Endodermal cell (in vitro differentiated cells): ENCODE results near the gene CAMKMT. TPM values are rescaled to one million over a fixed set of nuclear protein-coding genes. Genes with fewer than 3 reads are reported as not detected.

Experiments used
- DNase-seq: peaks from one replicate; pipeline ENCODE4 v3.0.0-alpha.2; 2017
- H3K27ac ChIP-seq: 2 replicates; pipeline ENCODE4 v1.5.1; 2013; ENCODE audit warnings: mild to moderate bottlenecking, low read depth, low read length, moderate library complexity
- H3K27me3 ChIP-seq: 2 replicates; pipeline ENCODE4 v1.6.1; 2013; ENCODE audit warnings: mild to moderate bottlenecking, low read length, moderate library complexity; ENCODE audit not compliant: insufficient read depth, control insufficient read depth, poor library complexity, severe bottlenecking
- H3K36me3 ChIP-seq: 2 replicates; pipeline ENCODE4 v1.7.0; 2013; ENCODE audit warnings: mild to moderate bottlenecking, low read length, moderate library complexity; ENCODE audit not compliant: control insufficient read depth, insufficient read depth
- H3K4me1 ChIP-seq: one replicate; pipeline ENCODE4 v1.7.0; 2013; ENCODE audit warnings: low read length; ENCODE audit not compliant: control insufficient read depth, insufficient read depth
- H3K4me3 ChIP-seq: 2 replicates; pipeline ENCODE4 v1.5.1; 2013; ENCODE audit warnings: mild to moderate bottlenecking, low read length, moderate library complexity
- H3K9ac ChIP-seq: 2 replicates; pipeline ENCODE4 v1.6.1; 2013; ENCODE audit warnings: mild to moderate bottlenecking, low read length, moderate library complexity; ENCODE audit not compliant: poor library complexity, severe bottlenecking; ENCODE audit errors: extremely low read depth
- H3K9me3 ChIP-seq: 2 replicates; pipeline ENCODE4 v1.6.1; 2013; ENCODE audit warnings: mild to moderate bottlenecking, low read length, moderate library complexity; ENCODE audit not compliant: control insufficient read depth
- H3K27ac Mint-ChIP-seq: 2 replicates; pipeline ENCODE4 v1.8.0; 2020; ENCODE audit warnings: mixed read lengths
- H3K27me3 Mint-ChIP-seq: 2 replicates; pipeline ENCODE4 v1.8.0; 2021; ENCODE audit warnings: mild to moderate bottlenecking, mixed read lengths; ENCODE audit not compliant: insufficient read depth
- H3K36me3 Mint-ChIP-seq: 2 replicates; pipeline ENCODE4 v1.8.0; 2020; ENCODE audit warnings: low read depth, mixed read lengths
- H3K4me1 Mint-ChIP-seq: 2 replicates; pipeline ENCODE4 v1.8.0; 2020; ENCODE audit warnings: mixed read lengths
- H3K4me3 Mint-ChIP-seq: 2 replicates; pipeline ENCODE4 v1.8.0; 2020; ENCODE audit warnings: mild to moderate bottlenecking, moderate library complexity, mixed read lengths
- H3K9me3 Mint-ChIP-seq: 2 replicates; pipeline ENCODE4 v1.8.0; 2020; ENCODE audit warnings: mild to moderate bottlenecking, mixed read lengths
- CTCF ChIP-seq: fragments of 200-600 bp; sonication (generic); conservative IDR thresholded peaks from 2 replicates; pipeline ENCODE4 v1.5.0; 2021; ENCODE audit warnings: antibody characterized with exemption, mild to moderate bottlenecking
- WGBS, 2 experiments: methylation state at CpG; one replicate each; pipeline versions ENCODE4 v1.1.5 to v1.1.7; 2013; ENCODE audit warnings: missing lambda C conversion rate in 2 of 2, mixed read lengths in 1 of 2; ENCODE audit not compliant: insufficient coverage in 1 of 2, insufficient read length in 1 of 2; 5-methylcytosine and 5-hydroxymethylcytosine counted together
- total RNA-seq, 2 donors: library from RNA; stranded (reverse); fragmentation: NEBNext Ultra II Directional in 1 of 2; extraction: Animal tissue kit (Norgen Biotek cat#: 25700) in 1 of 2; gene quantifications; 2 replicates in 1 of 2; 3 replicates in 1 of 2; pipeline ENCODE4 v1.2.1, GENCODE V29; 2021

The CAMKMT gene
- total RNA-seq, 2 donors from 2014 or later, result 31.4 to 57.5 TPM

- 92% methylated on average over 1 of the region's 1 CpG; no CpG with 5 or more reads in 1 of the 2 experiments for WGBS, 2 experiments
- H3K27me3 ChIP-seq, result no peaks in the 10 kb centered on the region
- no peak for TF ChIP-seq CTCF
Observed at GRCh38 chr2:44663471-44664073, 301.8 kb downstream of the CAMKMT start.

GRCh38 chr2:44668336-44668735 lies 306.6 kb downstream of the CAMKMT start:
- H3K4me3 ChIP-seq, result no peak overlapping the region
- no peaks in the 10 kb centered on the region for H3K36me3 ChIP-seq
- Mint-ChIP-seq H3K36me3 (peaks cover 1% of the 10 kb centered on the region), H3K27me3 (no peaks in the 10 kb centered on the region), H3K27ac (no peak overlapping the region), H3K4me3 (no peak overlapping the region), H3K4me1 (peaks cover 32% of the 10 kb centered on the region), H3K9me3 (no peaks in the 10 kb centered on the region)
- H3K27ac ChIP-seq, result no peak overlapping the region
- DNase-seq, result no peak
- TF ChIP-seq CTCF, result peak; percentile 78
- H3K9me3 ChIP-seq, result no peaks in the 10 kb centered on the region
- peaks cover 11% of the 10 kb centered on the region for H3K4me1 ChIP-seq
- H3K27me3 ChIP-seq, result no peaks in the 10 kb centered on the region
- WGBS, 2 experiments, result 79 to 81% methylated on average over 5 of the region's 5 CpGs
- H3K9ac ChIP-seq, result no peak overlapping the region

More at GRCh38 chr2:44663471-44664073, 301.8 kb downstream of the CAMKMT start:
- Mint-ChIP-seq H3K36me3 (no peaks in the 10 kb centered on the region), H3K4me3 (no peak overlapping the region), H3K27ac (no peak overlapping the region), H3K27me3 (no peaks in the 10 kb centered on the region), H3K4me1 (peaks cover 19% of the 10 kb centered on the region), H3K9me3 (no peaks in the 10 kb centered on the region)
- Histone ChIP-seq H3K4me1 (peaks cover 11% of the 10 kb centered on the region), H3K27ac (no peak overlapping the region), H3K9me3 (no peaks in the 10 kb centered on the region), H3K4me3 (no peak overlapping the region), H3K36me3 (no peaks in the 10 kb centered on the region), H3K9ac (no peak overlapping the region)
- no peak for DNase-seq

GRCh38 chr2:44671276-44671675 lies 309.5 kb downstream of the CAMKMT start:
- H3K27ac ChIP-seq, result no peak overlapping the region
- WGBS, 2 experiments, result 98% methylated on average over 2 of the region's 2 CpGs; no CpG with 5 or more reads in 1 of the 2 experiments

More at GRCh38 chr2:44671276-44671675, 309.5 kb downstream of the CAMKMT start:
- DNase-seq, result no peak
- Histone ChIP-seq H3K9ac (no peak overlapping the region), H3K36me3 (no peaks in the 10 kb centered on the region), H3K27me3 (no peaks in the 10 kb centered on the region), H3K4me3 (no peak overlapping the region), H3K9me3 (no peaks in the 10 kb centered on the region), H3K4me1 (peaks cover 9% of the 10 kb centered on the region)
- Mint-ChIP-seq H3K4me1 (peaks cover 36% of the 10 kb centered on the region), H3K27me3 (no peaks in the 10 kb centered on the region), H3K9me3 (no peaks in the 10 kb centered on the region), H3K27ac (no peak overlapping the region), H3K36me3 (peaks cover 1% of the 10 kb centered on the region), H3K4me3 (no peak overlapping the region)
- TF ChIP-seq CTCF, result no peak
